ENCODE data around the gene TBL1XR1.
"Not testable (repeated sequence)": the region's sequence is repeated elsewhere in the genome, so short reads cannot be mapped to it uniquely, and the experiment has no call there.

The TBL1XR1 gene

GRCh38 chr3:177206936-177207335, 9.7 kb upstream of the TBL1XR1 start:
- no peak for DNase-seq

- DNase-seq, result no peak
Measured at GRCh38 chr3:177203689-177204395, 6.6 kb upstream of the TBL1XR1 start.

DNA sequence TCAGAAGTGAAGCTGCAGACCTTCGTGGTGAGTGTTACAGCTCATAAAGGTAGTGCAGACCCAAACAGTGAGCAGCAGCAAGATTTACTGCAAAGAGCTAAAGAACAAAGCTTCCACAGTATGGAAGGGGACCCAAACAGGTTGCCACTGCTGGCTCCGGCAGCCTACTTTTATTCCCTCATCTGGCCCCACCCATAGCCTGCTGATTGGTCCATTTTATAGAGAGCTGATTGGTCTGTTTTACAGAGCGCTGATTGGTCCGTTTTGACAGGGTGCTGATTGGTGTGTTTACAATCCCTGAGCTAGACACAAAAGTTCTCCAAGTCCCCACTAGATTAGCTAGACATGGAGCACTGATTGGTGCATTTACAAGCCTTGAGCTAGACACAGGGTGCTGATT, 5.7 kb upstream of the TBL1XR1 start:
- not testable (repeated sequence) for DNase-seq

DNA sequence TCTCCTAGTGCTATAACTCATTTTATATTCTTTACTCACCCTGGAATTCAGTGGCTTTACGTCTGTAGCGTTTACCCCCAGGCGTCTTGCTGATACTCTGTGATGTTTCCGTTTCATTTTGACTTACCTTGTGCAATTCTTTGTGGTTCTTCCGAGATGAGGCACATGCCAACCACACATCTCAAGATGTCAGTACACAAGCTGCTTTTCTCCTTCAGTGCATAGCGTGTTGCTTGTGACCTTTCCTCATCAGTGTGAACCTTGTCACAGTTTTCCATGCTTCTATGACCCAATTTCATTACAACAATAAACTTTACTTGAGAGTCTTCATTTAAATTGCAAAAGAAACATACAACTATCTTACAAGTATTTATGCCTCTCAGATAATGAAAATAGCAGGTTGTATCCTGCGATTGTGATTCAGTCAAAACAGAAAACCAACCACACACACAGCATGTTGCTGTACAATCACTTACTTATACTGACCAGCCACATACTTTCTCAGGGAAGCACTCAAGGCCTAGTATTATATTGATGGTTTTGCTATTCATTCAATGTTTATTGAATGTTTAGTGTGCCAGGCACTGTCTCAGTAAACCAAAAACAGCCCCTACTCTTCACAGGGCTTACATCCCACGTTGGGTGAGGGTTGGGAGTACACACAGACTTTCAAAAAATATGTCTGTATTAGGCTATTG, 4.6 kb upstream of the TBL1XR1 start:
- no peak for DNase-seq

- no peak for DNase-seq
Measured at GRCh38 chr3:177199206-177199760, 2.0 kb upstream of the TBL1XR1 start.

- no peak for DNase-seq
Measured at GRCh38 chr3:177197727-177198460, 612 bp upstream of the TBL1XR1 start.

DNA sequence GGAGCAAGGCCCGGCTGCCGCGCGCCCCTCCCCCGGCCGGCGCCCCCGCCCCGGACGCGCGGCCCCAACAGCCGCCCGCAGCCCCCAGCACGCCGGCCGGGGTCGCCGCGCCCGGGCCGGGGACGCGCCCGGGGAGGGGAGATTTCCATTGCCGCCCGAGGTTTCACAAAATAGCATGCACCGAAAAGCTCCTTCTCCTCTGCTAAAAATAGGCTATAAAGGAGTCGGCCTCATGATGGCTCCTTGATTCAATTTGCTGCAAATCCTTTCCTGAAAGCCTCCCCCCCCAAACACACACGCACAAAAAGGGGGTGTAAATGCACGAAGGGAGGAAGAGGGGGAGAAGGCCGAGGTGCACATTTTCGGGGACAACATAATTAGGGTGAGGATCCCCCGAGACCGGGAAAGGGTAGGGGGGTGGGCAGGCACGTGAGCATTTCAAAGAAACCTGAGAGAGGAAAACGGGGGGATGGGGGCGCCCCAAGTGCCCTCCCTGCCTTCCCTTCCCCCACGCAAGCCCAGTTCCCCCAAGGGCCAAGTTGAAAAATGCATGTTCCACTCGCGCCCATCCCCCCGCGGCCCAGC, 734 bp downstream of the TBL1XR1 start:
- DNase-seq, result peak; percentile 22

DNA sequence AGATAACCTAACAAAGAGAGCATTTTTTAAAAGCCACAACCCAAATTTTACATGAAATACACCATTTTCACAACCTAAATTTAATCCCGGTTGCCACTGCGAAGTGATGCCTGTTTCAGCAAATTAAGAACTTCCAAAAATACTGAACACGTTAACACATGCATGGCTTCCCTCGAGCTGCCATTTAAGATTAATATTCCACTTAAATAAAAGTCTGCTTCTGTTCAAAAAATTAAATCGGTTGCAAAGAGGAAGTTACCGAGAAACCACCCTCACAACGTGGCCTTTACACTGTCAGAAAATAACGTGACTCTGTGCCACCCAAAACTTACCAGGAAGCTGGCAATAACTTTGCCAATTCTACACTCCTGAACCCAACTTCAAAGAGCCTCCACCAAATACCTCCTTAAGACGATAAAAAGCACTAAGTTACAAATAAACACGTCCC, 1.2 kb downstream of the TBL1XR1 start:
- DNase-seq, result no peak

DNA sequence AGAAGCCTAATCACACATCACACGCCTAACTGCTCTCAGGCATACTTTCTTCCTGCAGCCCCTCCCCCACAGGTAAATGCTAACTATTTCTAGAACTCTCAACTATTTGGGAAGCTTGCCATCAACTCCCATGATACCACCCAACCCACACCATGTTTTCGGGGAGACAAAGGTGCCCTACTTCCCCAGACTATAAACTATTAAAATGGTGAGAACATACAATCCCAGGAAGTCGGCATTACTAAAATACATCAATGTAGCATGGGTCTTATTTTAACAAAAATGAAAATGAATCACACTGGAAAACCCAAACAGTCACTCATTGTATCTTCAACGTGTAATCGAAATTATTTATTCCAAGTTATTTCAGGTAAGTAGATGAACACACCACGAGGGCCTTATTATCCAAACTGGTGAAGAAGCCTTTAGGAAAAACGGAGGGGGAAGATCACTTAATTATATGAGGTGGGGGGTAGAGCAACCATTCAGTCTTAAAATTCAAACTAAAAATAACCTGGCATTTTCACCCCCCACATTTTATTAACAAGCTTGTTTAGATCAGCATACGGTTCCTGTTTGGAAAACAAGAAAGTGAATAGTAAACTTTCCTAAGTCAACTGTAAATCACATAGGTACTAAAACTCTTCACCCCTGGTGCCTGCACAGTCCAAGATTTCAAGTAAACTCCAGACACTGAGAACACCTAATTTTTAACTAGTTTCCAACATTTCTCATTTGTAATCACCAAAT, 1.9 kb downstream of the TBL1XR1 start:
- no peak for DNase-seq

- DNase-seq, result no peak
Measured at GRCh38 chr3:177194299-177194698, 3.0 kb downstream of the TBL1XR1 start.

DNA sequence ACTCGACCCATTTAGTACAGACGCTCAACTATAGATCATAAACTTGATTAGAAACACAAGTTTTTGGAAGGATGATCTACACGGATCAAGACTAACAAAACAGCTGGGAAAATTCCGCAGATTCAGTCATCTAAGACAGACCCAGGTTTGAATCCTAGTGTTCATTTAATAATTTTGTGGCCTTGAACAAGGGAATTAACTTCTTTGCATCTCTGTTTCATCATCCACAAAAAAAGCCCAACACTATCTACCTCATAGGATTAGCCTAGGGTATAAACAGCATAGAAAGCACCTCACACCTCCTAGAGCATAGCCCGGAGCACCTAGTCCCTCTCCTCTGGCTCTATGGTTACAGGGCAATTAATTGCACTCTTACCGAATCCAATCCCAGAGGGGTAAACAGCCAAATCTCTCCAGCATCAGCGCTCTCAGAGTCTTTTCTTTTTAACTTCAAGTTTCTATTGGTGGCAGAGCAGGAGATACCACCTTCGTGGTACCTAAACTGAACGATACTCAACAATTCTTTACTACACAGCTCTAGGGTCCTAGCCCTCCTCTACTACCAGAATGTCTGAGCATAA, 3.5 kb downstream of the TBL1XR1 start:
- no peak for DNase-seq

GRCh38 chr3:177193275-177193674, 4.0 kb downstream of the TBL1XR1 start:
- not testable (repeated sequence) for DNase-seq

- no peak for DNase-seq
Measured at GRCh38 chr3:177190756-177191681, 6.3 kb downstream of the TBL1XR1 start.

DNA sequence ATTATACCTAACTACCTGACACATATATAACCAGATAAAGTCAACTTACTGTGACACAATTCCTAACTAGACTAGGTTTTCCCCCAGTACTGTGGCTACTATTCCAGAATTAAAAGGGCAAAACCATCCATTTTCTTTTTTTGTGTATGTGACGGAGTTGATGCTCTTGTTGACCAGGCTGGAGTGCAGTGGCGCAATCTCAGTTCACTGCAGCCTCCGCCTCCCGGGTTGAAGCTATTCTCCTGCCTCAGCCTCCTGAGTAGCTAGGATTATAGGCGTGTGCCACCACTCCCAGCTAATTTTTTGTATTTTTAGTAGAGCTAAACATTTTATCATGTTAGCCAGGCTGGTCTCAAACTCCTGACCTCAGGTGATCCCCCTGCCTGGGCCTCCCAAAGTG, 7.1 kb downstream of the TBL1XR1 start:
- not testable (repeated sequence) for DNase-seq

DNA sequence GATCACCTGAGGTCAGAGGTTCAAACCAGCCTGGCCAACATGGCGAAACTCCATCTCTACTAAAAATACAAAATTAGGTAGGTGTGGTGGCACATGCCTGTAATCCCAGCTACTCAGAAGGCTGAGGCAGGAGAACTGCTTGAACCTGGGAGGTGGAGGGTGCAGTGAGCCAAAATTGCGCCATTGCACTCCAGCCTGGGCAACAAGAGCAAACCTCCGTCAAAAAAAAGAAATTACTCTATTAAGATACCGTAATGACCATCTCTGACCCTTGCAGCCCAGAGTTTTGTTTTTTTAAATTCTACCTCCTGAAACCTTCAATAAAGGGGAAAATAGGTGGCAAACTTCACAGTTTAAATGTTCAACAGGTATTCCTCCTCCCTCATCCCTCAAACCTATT, 9.0 kb downstream of the TBL1XR1 start:
- DNase-seq, result not testable (repeated sequence)

GRCh38 chr3:177186306-177186705, 11.0 kb downstream of the TBL1XR1 start:
- no peak for DNase-seq

DNA sequence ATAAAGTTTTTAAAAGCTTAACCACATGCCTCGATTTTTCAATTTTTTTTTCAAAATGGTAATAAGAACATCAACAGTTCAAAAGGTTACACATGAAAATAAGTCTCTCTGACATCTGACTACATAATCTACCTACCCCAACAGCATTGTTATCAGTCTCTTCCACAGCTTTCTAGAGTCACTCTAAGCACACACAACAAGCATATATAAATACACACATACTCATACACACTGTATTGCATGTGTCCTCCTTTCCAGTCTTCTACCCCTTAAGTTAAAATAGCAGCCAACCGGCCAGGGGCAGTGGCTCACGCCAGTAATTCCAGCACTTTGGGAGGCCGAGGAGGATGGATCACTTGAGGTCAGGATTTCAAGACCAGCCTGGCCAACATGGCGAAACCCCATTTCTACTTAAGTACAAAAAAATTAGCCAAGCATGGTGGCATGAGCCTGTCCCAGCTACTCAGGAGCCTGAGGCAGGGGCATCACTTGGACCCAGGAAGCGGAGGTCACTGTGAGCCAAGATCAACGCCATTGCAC, 12.2 kb downstream of the TBL1XR1 start:
- no peak for DNase-seq

- DNase-seq, result not testable (repeated sequence)
Measured at GRCh38 chr3:177184602-177185001, 12.7 kb downstream of the TBL1XR1 start.

DNA sequence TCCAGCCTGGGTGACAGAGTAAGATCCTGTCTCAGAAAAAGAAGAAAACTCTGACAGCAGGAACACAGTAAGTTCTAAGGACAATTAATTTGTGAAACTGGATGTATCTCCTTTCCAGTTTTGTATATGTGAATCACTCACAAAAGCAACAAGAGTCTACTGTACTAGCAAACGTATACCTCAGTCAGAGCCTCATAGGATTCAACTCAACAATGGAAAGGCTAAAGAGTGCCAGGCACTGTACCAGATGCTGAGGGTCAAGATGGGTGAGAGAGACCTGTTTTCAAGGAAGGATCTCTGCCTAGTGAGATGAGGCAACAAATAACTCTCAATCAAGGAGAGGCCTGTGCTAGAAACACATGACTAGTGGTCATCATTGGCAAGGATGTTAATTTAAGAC, 14.9 kb downstream of the TBL1XR1 start:
- no peak for DNase-seq

DNA sequence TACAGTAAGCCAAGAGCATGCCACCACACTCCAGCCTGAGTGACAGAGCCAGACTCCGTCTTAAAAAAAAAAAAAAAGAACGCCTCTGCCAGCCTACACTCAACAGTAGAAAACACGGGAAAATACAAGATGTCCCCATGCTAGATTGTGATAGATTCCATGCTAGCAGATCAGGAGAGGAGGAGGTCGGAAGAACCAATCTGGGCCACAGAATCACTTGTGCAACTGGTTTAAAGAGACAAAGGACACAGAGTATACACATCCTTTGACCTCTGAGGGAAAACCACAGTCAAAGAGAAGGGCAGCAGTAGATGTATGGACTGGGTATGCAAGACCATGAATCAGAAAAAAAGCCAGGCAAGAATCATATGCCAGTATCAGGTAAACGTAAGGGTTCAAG, 15.9 kb downstream of the TBL1XR1 start:
- DNase-seq, result no peak

DNA sequence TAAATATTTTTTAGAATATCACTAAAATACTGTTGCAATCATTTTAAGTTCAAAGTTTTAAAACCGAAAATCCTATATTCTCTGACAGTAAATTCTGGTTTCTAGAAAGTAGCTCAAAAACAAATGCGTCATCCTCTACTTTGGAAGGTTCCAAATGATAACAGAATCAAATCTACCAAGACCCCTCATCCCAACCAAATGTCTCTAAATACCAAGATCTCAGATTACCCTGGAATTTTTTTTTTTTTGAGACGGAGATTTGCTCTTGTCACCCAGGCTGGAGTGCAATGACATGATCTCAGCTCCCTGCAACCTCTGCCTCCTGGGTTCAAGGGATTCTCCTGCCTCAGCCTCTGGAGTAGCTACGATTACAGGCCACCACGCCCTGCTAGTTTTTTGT, 16.8 kb downstream of the TBL1XR1 start:
- no peak for DNase-seq

Measured in NCI-H345 (cell line).